HG02884 (cell line): Measurements from ENCODE around the gene GP5.

ENCODE experiments used
- ATAC-seq: cut with Tn5 transposase; IDR thresholded peaks from one replicate; pipeline ENCODE4 v1.9.1; 2021; ENCODE audit warnings: mild to moderate bottlenecking, moderate library complexity; ENCODE audit not compliant: unreplicated experiment

Gene GP5

DNA sequence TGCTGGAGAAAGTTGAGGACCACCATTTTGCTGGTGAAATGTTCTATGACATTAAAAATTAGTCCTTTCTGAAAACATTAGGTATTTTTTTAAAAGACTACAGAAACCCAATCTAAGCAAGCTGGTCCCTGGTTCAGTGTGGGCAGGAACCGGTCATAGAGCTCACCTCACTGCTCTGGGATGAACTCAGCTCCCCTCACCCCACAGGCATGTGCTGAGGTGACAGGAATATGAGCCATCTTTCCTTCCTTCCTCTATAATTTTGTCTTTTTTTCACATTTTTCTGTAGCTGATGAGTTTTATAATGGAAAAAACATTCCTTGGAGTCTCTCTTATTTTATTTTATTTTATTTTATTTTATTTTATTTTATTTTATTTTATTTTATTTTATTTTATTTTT is 21.4 kb downstream of the GP5 start:
- no peak for ATAC-seq

DNA sequence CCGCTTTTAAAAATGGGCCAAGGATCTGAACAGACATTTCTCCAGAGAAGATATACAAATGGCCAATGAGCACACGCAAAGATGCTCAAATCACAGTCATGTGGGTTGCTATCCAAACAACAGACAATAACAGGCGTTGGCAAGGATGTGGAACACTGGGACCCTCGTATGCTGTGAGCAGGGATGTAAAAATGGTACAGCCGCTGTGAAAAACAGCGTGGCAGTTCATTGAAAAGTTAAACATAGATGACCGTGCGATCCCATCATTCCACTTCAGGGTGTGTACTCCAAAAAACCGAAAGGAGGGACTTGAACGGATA is 22.9 kb downstream of the GP5 start:
- ATAC-seq: no peak

GRCh38 chr3:194375473-194376240 is 23.4 kb downstream of the GP5 start:
- no peak for ATAC-seq

- ATAC-seq: no peak
Observed at GRCh38 chr3:194374935-194375334, 24.1 kb downstream of the GP5 start.

DNA sequence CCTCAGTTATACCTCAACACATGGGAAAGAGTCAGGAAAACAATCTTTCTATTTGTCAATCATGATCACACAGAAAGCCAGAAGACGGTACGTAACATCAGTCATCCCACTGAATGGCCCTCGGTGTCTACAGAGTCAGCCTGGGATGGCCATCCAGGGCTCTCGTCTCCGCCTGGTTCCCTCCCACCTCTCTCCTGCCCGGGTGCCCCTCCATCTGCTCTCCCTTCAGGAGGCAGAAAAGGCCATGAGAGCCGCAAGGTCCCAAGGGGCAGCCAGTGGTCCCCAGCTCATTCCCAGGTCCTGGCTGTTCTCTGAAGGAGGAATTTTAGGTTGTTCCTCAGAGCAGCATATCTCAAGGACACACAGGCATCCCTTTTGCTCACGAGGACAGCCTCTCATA is 25.2 kb downstream of the GP5 start:
- no peak for ATAC-seq

DNA sequence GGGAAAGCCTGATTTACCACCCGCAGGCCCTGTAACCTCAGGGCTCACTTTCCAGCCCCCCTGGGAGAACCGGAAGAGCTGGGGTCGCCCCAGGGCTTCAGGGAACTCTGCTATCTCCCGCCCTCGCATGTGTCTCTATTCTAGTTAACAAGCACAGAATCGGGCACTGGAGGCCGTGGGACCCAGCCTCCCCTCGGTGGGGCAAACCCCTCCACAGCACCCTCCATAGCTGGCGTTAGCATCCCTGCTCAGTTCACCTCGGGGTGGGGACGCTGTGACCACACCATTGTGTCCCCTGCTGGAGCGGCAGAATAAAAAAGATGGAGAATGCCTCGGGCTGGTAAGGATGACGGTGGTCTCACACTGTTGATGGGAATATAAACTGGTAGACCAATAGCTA is 26.0 kb downstream of the GP5 start:
- ATAC-seq: no peak

- ATAC-seq: no peak
Observed at GRCh38 chr3:194370753-194371152, 28.3 kb downstream of the GP5 start.

GRCh38 chr3:194369522-194370279 is 29.4 kb downstream of the GP5 start, which contains the start of gene LRRC15:
LRRC15 (minus strand) TSS chr3:194369743; CDS start chr3:194361043, 8,700 bp downstream.
- no peak for ATAC-seq

GRCh38 chr3:194368918-194369317 is 30.1 kb downstream of the GP5 start:
- no peak for ATAC-seq

DNA sequence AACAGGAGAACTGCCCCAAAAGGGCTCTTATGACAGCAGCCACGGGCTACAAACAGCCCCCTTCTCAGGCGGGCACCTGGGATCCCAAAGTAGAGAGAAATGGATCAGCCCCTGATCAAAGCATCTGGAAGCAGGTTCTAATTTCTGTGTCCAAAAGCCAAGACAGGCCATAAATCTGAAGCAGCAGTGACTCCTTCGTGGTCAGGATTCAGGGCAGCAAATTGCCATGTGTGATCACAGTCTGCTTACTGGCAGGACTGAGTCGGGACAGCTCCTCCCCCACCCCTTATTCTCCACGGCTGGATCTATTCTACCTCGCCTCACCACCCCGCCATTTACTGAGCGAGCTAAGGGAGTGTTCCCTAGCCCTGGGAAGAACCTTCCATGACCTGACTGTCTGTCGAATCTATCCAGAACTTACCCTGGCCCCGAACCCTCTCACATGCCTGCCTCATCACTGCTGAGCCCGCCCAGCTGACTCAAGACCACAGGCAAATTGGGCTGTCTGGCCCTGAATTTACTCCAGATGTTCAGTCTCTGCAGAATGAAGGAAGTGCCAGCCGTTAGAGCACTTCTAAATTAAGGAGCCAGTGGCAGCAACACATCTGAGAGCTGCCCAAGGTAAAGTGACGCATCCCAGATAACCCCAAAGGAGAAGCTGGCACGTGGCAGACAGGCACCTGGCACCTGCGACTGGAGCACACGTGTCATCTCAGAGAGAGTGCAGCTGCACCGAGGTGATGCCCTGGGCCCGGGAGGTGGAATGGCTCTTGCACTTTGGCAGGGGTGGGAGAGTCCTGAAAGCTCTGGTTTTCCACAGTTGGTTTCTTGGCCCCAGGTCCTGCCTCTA is 30.8 kb downstream of the GP5 start:
- no peak for ATAC-seq

GRCh38 chr3:194365978-194366490 is 33.0 kb downstream of the GP5 start:
- no peak for ATAC-seq

DNA sequence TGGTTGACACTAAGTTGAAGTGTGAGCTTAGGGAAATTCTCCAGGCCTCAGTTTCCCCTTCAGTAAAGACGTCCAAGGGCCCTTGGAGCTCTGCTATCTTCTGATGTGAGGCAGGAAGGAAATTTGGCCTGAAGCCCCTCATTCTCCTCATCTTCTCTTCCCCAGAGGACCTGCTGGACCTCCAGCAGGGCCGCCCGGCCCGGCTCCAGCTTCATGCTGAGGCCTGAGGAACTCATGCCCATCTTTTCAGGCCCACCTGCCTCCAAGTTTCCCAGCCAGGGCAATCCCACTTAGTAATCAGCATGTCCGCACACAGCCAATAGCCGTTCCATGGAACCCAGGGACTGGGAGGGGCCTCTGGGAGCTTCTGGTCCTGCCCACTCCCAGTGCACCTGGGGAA is 33.5 kb downstream of the GP5 start:
- no peak for ATAC-seq

DNA sequence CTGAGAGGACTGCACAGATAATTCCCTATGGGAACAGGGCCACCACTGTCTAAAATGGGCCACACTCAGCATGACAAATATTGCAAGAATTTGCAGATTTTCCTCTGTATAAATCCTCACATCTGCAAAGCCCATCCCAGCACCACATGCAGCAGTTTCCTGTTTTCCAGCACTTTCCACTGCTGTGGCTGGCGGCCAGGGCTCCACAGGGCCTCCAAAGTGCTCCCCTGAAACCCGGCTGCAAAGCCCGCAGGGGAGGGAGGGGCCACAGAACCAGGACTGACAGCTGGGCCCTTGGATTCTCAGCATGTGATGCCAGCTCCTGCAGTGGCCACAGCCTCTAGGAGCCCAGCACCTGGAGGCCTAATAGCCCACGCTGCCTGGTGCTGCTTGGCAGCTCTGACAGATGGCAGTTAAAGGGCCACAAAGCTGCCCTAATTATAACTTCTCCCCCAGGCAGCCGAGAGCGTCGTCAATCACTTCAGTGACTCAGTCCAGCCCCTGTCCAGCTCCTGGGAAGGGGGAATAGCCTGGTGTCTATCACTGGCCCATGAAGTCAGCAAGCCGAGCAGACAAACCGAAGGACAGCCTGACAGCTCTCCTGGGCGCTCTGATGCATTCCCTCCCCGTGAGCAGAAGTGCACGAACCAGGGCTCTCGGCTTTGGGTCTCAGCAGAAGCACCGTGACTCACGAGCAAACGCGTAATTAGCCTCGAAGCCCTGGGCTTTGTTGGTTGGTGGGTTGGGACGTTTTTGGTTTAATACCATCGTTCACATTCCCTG is 34.2 kb downstream of the GP5 start:
- no peak for ATAC-seq

DNA sequence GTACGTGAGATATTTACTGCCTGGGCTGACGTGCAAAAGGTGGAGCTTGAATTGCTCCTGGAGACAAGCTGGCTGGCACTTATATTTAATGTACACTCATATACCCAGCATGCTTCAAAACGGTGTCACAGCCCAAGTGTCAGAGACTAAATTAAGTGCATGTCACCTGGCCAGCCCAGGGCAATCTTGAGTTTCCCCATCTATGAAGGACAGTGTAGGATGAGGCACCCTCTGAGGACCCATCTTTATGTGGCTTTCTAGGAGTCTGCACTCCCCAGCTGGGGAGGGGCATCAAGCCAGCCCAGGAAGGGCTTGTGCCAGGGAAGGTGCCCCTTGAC is 34.8 kb downstream of the GP5 start:
- no peak for ATAC-seq

GRCh38 chr3:194360568-194360967 is 38.5 kb downstream of the GP5 start:
- ATAC-seq: no peak

- no peak for ATAC-seq
Observed at GRCh38 chr3:194357681-194358080, 41.4 kb downstream of the GP5 start.

DNA sequence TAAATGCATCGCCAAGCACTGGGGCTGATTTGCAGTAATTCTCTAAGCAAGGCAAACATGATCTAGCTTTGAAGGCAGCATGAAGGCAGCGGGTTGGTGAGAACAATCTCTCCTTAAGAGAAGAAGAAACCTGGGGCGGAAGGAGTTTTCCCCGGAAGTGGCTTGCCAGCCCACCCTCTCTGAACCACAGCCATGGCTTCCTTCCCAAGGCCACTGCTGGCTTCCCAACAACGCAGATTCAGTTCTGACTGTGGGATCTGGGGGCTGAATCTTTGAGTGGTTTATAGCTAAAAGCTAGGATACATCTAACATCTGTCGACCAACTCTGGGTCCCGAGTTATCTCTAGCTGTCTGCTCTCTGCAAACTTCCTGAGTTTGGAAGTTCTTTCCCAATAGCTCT is 43.7 kb downstream of the GP5 start:
- no peak for ATAC-seq

DNA sequence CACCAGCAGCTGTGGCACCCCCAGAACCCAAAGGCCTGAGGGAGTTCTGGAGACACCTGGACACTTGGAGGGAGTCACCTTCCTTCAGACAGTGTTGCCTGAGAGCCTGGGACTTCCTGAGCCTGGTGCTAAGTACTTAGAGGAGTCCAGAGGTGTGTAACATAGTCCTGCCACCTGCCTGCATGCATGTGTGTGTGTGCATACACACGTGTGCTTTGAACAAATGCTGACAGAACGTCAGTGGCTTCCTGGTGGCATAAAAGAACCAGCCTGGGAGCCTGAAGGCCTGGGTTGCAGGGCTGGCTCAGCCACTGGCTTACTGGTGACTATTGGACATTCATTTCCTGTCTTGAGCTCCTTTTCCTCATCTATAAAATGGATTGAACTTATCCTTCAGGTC is 44.8 kb downstream of the GP5 start:
- ATAC-seq: no peak

DNA sequence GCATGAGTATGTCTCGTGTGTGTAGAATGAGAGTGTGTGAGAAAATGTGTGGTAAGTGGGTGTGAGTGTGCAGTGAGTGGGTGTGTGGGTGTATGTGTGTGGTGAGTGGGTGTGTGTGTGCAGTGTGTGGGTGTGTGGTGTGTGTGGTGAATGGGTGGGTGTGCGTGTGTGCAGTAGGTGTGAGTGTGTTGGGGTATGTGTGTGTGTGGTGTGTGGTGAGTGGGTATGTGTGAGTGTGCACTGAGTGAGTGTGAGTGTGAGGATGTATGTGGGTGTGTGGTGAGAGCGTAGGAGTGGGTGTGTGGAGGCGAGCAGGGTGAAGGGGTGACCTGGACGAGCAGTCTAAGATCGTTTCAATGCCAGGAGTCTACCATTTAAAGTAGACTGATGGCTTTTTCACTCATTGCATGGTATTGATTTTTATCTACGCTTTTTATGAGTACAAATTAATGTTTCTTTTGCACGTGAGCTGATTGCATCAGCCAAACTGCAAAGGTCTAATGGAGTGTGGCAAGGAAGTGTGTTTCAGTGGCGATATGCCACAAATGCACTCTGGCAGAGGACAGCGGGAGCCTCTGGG is 46.3 kb downstream of the GP5 start:
- no peak for ATAC-seq

DNA sequence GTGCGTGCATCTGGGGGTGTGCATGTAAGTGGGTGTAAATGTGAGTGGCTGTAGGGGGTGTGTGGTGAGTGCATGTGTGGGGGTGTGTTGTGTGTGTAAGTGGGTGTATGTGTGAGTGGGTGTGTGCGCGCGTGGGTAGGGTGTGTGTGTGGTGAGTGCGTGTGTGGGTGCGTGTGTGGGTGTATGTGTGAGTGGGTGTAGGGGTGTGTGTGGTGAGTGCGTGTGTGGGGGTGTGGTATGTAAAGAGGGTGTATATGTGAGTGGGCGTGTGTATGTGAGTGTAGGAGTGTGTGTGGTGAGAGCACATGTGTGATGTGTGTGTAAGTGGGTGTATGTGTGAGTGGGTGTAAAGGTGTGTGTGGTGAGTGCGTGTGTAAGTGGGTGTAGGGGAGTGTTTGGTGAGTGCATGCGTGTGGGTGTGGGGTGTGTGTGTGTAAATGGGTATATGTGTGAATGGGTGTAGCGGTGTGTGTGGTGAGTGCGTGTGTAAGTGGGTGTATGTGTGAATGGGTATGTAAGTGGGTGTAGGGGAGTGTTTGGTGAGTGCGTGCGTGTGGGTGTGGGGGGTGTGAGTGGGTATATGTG is 47.0 kb downstream of the GP5 start:
- no peak for ATAC-seq
